ENCODE results near the gene CDC14C.

The CDC14C gene

GRCh38 chr7:48976253-48976652 lies 51.9 kb downstream of the CDC14C start:
- no peak for DNase-seq (ENCODE audit: low read depth in 3 of 3)

GRCh38 chr7:48976850-48977249 lies 52.5 kb downstream of the CDC14C start:
- no peak for DNase-seq (ENCODE audit: low read depth in 3 of 3)

Data from stimulated activated CD4-positive, alpha-beta T cell treated with anti-CD3 and anti-CD28 coated beads, TNF-alpha, amount 100 ng/mL, for 4 hours (primary cell).